Lung microvascular endothelial cell (primary cell): Measurements from ENCODE around the gene RFX2. TPM values are rescaled to one million over a fixed set of nuclear protein-coding genes. Genes with fewer than 3 reads are reported as not detected.
"Not testable (repeated sequence)": the region's sequence is repeated elsewhere in the genome, so short reads cannot be mapped to it uniquely, and the experiment has no call there.

Experiments
- DNase-seq, 2 donors: peaks; one replicate each; pipeline versions ENCODE4 v3.0.0 to v3.0.0-alpha.2; 2010; ENCODE audit warnings: low read depth in 2 of 2
- total RNA-seq: library from RNA; depleted of rRNA; stranded (reverse); fragments of >200 nt; gene quantifications from 2 replicates; pipeline ENCODE4 v1.2.1, GENCODE V29; 2014

RFX2 gene
- total RNA-seq, 1 donor from 2014 or later = 2.4 TPM

- DNase-seq = no peak
Measured at GRCh38 chr19:6017576-6017975, 92.7 kb downstream of the RFX2 start.

GRCh38 chr19:6015841-6016545 is 94.3 kb downstream of the RFX2 start:
- no peak for DNase-seq

- no peak for DNase-seq
Measured at GRCh38 chr19:6014551-6015135, 95.7 kb downstream of the RFX2 start.

- DNase-seq = no peak
Measured at GRCh38 chr19:6012426-6013170, 97.7 kb downstream of the RFX2 start.

- DNase-seq = no peak
Measured at GRCh38 chr19:6011794-6012193, 98.5 kb downstream of the RFX2 start.

GRCh38 chr19:6011206-6011605 is 99.1 kb downstream of the RFX2 start:
- no peak for DNase-seq

GRCh38 chr19:6010107-6010506 is 100.2 kb downstream of the RFX2 start:
- DNase-seq = no peak

- DNase-seq = no peak
Measured at GRCh38 chr19:6007866-6008265, 102.4 kb downstream of the RFX2 start.

GRCh38 chr19:6006896-6007295 is 103.4 kb downstream of the RFX2 start:
- no peak for DNase-seq

- DNase-seq = not testable (repeated sequence)
Measured at GRCh38 chr19:6006070-6006446, 104.2 kb downstream of the RFX2 start.

- no peak for DNase-seq
Measured at GRCh38 chr19:6005321-6006069, 104.8 kb downstream of the RFX2 start.

- no peak for DNase-seq
Measured at GRCh38 chr19:6003976-6004375, 106.3 kb downstream of the RFX2 start.

- DNase-seq = no peak
Measured at GRCh38 chr19:6002591-6002990, 107.7 kb downstream of the RFX2 start.

- DNase-seq = no peak
Measured at GRCh38 chr19:6000228-6000847, 110.0 kb downstream of the RFX2 start.

GRCh38 chr19:5999693-6000092 is 110.6 kb downstream of the RFX2 start:
- no peak for DNase-seq

- no peak for DNase-seq
Measured at GRCh38 chr19:5997371-5997770, 112.9 kb downstream of the RFX2 start.

- DNase-seq = no peak
Measured at GRCh38 chr19:5996623-5997320, 113.5 kb downstream of the RFX2 start.

- no peak for DNase-seq
Measured at GRCh38 chr19:5996102-5996501, 114.2 kb downstream of the RFX2 start.

- DNase-seq = no peak
Measured at GRCh38 chr19:5995606-5996005, 114.7 kb downstream of the RFX2 start.

- no peak for DNase-seq
Measured at GRCh38 chr19:5994405-5995165, 115.7 kb downstream of the RFX2 start.
